Activated T-cell treated with anti-CD3 and anti-CD28 coated beads for 4 hours (primary cell): ENCODE measurements around the gene KCNE4.
"Not testable (repeated sequence)": the region's sequence is repeated elsewhere in the genome, so short reads cannot be mapped to it uniquely, and the experiment has no call there.

ENCODE experiments used
- DNase-seq: peaks from one replicate; pipeline ENCODE4 v3.0.0-alpha.2; 2020

KCNE4 gene

GRCh38 chr2:223058952-223059716 is 7.1 kb downstream of the KCNE4 start:
- DNase-seq = no peak

DNA sequence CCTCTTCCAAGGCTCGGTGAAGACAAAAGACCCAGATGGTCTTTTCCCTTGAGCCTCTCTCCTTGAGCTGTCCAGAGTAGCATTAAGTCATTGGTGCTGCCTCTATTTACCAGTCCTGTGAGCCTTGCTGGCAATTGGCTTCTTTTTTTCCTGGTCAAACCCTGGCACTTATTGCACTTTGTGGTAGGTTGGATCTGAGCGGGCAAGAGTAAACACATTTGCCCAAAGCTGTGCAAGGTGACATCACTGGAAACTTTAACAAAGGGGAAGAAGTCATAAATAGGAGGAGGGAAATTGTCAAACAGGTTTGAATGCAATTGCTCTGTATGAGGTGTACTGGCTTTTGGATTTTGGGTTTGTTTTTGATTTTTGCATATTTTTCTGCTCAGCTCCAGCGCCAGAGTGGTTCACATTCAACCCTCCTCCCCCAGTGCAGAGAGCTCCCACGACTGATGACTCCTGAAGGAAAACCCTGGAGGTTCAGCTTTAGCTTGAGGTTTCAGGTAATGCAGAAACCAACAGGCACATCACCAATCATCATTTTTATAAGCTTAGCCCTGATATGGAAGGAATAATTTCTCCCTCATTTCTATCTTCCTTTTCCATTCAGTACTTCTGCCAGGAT is 8.3 kb downstream of the KCNE4 start:
- DNase-seq = no peak

GRCh38 chr2:223062396-223062795 is 10.4 kb downstream of the KCNE4 start:
- DNase-seq = no peak

GRCh38 chr2:223065107-223065506 is 13.1 kb downstream of the KCNE4 start:
- DNase-seq = no peak

- no peak for DNase-seq
Measured at GRCh38 chr2:223066721-223067120, 14.7 kb downstream of the KCNE4 start.

DNA sequence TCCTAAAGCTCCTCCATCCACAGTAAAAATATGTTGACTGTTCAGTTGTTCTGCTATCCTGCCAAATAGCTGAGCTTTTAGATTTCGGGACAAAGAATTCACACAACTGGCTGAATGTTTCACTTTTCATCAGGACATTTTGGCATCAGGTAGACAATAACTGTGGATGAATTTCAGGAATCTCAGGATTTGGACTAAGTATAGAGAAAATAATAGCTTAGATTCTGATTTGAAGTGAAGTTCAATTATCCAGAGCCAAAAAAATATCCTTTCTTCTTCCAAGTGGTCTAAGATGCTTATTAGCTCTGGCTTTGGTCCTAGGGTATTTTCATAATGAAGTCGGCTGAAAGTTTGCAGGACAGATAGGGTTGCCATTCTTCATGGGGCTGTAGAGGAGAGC is 16.1 kb downstream of the KCNE4 start:
- DNase-seq = no peak

DNA sequence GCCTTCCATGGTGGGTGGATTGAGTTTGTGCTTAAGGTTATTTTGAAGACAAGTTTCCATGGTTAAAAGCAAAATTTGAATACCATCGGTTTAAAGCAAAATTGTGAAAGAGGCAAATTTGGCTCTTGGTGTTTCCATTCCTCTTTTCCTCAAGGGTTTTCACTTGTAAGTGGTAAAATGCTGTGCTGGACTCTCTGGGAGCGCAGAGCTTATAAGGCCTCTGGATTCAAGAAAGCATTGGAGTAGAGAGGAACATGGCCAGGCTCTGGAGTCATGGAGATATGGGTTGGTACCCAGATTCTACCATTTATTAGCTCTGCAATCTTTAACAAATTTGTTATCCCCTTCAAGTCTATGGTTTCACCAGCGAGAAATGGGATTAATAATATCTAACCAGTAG is 17.5 kb downstream of the KCNE4 start:
- no peak for DNase-seq

DNA sequence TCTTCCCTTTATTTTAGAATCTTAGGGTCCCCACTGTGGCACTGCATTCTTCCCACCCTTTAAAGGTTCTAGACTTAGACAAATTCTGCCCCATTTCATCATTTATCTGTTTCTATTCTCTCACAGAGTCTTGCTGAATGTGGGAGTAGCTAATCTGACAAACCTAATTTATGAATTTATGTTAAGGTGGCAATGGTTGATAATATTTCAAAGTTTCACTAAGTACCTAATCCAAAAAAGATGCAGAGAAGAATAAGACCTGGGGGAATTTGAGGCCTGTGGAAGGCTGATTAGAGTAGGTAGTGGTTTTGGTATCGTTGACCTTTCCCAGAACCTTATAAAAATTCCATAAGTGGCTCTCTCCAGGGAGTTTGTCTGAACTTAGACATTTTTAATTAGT is 18.0 kb downstream of the KCNE4 start:
- DNase-seq = no peak

DNA sequence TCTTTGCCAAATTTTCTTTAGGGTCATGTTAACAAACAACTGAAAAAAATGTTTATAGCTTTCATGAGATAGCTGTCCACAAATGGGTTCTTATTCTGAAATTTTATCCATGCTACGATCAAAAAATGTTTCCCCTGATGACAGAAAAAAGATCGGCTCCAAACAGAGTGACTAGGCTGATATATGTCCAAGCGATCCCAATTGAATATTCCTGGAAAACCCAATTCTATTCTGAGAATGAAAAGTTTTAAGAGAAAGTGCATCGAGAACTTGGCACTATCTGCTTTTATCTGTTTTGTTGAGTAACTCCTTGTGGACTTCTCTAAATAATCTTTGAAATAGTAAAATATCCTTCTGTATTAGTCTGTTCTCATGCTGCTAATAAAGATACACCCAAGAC is 19.1 kb downstream of the KCNE4 start:
- DNase-seq = no peak

- no peak for DNase-seq
Measured at GRCh38 chr2:223072826-223073225, 20.8 kb downstream of the KCNE4 start.

- DNase-seq = no peak
Measured at GRCh38 chr2:223075301-223076270, 23.6 kb downstream of the KCNE4 start.

DNA sequence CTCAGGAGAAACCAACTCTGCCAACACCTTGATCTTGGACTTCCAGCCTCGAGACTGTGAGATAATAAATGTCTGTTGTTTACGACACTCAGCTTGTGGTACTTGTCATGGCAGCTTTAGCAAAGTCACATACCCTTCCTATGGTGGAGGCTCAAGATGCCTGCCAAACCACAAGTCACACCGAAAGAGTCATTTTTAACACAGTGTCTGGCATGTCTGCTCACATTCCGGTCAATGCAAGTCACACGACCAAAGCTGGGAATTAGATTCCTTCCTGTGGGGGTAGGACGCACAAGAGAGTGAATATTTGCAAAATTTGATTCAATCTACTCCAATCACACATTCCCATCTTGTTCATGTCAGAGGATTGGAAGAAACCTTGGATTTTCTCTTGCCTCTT is 24.6 kb downstream of the KCNE4 start:
- no peak for DNase-seq

GRCh38 chr2:223078482-223078881 is 26.5 kb downstream of the KCNE4 start:
- no peak for DNase-seq

DNA sequence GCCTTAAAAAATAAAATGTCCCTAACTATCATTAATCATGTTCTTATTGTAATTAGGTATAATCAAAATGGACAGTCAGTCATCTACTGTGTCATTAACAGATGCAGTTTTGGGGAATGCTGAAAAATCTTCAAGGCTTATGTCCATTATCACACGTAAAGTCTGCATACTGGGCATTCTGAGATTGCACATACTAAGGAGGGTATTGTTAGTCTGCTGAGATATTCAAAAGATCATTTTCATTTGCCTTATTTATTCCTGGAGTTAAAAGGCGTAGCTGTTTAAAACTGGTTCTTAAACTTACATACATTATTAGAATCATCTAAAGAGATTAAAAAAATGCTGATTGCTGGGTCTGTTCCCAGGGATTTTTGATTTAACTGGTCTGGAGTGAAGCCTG is 27.4 kb downstream of the KCNE4 start:
- no peak for DNase-seq

GRCh38 chr2:223079925-223080324 is 27.9 kb downstream of the KCNE4 start:
- no peak for DNase-seq

DNA sequence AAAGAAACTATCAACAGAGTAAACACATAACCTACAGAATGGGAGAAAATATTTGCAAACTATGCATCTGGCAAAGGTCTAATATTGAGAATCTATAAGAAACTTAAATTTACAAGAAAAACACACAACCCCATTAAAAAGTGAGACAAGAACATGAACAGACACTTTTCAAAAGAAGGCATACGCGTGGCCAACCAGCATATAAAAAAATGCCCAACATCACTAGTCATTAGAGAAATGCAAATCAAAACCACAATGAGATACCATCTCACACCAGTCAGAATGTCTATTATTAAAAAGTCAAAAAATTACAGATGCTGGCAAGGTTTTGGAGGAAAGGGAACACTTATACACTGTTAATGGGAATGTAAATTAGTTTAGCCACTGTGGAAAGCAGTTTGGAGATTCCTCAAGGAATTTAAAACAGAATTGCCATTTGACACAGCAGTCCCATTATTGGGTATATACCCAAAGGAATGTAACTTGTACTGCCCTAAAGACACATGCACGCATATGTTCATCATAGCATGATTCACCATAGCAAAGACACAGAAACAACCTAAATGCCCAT is 28.9 kb downstream of the KCNE4 start:
- DNase-seq = not testable (repeated sequence)

GRCh38 chr2:223081789-223082188 is 29.8 kb downstream of the KCNE4 start:
- DNase-seq = no peak

- no peak for DNase-seq
Measured at GRCh38 chr2:223082706-223083105, 30.7 kb downstream of the KCNE4 start.

DNA sequence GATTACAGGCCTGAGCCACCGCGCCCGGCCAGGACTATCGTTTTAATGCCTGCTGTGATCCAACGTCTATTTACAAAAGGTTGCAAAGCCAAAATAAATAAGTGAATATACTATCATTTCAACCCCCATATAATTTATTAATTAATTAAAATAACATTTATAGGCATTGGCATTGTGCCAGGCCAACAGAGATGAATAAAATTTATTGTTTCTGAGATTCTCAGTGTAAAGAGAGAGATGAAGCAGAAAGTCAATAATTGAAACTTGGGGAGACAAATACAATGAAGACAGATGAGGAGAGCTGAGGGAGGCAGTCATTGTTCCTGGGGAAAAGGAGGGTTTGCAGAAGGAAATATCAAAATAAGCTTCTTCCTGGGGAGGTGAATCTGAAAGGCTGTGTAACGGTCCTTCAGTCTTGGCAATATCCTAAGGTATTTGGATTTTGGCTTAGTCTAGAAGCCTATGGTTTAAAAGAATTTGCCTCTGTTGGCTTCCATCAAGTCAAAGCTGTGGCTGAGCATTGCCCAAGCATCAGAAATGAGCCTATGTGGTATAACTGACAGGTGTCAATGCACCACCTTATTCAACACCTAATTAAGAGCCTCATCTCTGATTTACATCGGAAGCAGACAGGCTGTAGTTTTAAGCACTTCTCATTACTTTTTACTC is 31.5 kb downstream of the KCNE4 start:
- DNase-seq = no peak

GRCh38 chr2:223084873-223085272 is 32.9 kb downstream of the KCNE4 start:
- DNase-seq = no peak

- DNase-seq = no peak
Measured at GRCh38 chr2:223086370-223086981, 34.5 kb downstream of the KCNE4 start.

DNA sequence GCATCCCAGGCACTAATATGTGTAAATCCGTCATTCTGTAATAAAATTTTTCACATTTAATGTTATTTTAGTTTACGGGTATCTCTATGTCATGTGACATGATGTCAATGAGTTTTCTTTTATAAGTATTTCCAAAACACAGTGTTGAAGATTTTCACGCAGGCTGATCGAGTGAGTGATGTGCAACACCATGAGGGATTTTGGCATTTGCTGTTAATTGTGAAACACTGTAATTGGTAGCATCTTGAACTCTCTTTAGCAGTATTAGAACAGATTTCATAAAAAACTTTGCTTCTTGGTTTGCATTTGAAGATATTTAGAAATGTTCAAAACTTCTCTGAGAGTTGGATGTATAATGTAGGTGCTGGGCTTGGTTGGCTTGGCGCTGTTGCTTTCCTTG is 35.5 kb downstream of the KCNE4 start:
- no peak for DNase-seq
